HG03457 (cell line): ENCODE measurements around the gene CDH23.

Source experiments
- ATAC-seq: cut with Tn5 transposase; IDR thresholded peaks from one replicate; pipeline ENCODE4 v1.9.1; 2021; ENCODE audit warnings: moderate number of reproducible peaks; ENCODE audit not compliant: unreplicated experiment

The CDH23 gene

DNA sequence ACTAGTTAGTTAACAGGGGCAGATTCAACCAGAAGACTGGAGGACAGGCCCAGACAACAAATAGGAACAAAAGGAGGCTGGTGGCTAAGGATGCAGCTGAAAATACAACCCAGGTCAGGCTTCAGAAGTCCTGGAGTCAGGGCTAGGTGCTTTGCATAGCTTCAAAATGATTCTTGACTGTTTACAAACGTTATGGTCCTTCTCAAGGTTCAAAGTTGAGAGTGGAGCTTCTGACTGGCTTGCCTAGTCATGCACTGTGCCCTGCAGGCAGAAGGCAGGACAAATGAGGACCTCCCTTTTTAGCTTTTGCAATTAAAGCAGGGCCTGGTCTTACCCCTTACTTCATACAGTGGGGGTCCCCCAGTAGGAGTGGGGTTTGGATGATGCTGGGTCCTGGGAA lies 4.4 kb upstream of the CDH23 start:
- ATAC-seq = no peak

DNA sequence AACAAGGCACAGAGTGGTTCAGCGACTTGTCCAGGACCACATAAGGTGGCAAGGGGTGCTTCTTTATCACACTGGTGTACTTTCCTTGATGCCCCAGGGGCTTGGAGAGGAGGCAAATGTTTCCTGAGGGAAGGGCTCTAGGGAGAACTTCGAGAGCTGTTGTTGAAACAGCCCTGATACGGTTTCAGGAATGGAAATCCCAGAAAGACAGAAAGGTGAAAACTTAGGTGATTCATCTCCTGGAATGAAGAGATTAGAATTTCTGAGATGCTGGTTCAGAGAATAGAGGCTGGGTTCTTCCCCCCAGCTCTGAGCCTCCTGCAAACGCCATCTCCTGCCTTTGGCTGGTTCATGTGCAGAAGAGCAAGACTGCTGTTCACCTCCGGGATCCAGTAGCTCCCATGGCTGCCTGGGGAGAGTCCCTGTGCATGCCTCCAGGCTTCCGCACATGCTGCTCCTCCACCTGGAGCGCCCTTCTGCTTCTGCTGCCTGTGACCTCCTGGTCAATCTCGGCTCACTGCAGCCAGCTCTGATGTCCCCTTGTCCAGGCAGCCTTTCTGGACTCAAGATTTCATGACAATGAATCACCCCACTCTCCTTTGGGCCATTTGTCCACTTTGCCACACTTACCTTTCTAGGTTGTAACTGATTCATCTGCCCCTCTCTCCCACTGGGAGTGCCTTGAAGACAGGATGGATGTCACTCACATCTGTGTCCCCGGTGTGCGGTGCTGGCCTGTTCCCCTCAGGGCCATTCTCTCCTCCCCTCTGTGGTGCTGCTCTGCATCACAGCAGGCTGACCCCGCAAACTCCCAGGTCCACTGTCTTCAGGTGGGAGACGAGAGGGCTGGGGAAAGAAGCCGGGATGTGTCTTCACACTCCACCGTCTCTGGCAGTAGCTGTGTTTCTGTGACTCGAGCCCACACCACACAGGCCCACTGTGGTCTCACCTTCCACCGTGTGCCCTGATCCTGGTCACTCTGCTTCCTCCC lies 3.6 kb upstream of the CDH23 start:
- no peak for ATAC-seq

DNA sequence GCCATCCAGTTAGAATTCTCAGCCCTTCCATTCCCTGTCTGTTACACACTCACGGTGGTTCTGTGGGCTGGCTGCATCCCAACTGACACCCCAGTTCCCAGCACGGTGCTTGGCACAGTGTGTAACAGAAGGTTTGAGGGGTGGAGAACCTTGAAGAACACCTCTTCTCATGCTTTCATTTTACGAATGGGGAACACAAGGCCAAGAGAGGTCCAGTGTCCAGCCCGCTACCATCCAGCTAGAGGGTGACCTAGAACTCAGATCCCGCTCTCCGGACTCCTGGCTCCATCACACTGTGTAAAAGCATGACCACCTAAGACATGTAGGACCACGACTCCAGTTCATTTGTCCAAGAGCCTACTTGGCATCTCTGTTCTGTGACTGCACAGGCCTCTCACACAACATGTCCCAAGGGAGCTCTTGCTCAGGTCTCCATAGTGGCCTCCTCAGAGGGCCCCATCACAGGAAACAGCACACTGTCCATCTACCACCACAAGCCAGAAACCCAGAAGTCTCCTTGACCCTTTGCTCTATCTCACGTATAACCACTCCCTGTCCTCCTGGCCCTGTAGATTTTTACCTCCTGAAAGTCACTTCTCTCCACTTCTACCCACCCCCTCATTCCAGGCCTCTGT lies 2.8 kb upstream of the CDH23 start:
- ATAC-seq = no peak

DNA sequence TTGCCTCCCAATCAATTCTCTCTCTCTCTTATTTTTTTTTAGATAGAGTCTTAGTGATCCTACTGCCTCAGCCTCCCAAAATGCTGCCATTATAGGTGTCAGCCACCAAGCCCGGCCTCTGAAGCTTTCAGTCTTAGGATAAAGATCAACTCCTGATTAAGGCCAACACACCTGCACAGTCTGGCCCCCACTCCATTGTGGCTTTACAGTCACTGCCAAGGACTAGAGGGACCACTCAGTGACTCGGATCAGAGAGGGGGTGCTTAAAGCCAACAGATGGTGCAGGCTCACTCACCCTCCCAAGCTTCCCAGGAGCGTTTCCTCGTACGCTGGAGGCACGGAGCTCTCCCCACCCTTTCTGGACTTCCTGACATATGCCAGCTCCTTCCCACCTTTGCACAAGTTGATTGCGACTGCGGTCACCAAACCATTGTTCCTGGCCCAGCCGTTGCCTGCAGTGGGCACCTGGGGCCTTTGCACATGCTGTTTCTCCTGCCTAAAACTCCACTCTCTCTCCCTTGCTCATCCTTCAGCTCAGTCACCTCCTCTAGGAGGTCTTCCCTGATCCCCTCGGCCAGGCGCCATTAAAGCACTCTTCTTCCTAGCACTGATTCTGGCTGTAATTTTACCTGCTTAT lies 1.7 kb upstream of the CDH23 start:
- no peak for ATAC-seq

DNA sequence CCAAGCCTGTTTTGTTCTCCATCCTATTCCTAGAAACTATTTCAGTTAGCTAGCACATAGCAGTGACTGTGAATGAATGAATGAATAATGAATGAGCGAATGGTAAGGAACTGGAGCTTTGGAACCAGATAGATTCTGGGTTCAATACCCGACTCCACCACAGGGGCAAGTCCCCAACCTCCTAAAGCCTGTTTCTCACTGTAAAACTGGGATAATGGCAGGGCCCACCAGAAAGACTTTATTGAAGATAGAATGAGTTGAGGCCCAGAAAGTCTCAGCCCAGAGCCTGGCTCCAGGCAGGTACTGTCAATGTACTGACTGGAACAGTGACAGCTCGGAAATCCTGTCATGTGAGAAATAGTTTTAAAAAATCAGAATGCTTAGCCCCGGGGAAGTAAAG lies 1.1 kb upstream of the CDH23 start:
- ATAC-seq = no peak

DNA sequence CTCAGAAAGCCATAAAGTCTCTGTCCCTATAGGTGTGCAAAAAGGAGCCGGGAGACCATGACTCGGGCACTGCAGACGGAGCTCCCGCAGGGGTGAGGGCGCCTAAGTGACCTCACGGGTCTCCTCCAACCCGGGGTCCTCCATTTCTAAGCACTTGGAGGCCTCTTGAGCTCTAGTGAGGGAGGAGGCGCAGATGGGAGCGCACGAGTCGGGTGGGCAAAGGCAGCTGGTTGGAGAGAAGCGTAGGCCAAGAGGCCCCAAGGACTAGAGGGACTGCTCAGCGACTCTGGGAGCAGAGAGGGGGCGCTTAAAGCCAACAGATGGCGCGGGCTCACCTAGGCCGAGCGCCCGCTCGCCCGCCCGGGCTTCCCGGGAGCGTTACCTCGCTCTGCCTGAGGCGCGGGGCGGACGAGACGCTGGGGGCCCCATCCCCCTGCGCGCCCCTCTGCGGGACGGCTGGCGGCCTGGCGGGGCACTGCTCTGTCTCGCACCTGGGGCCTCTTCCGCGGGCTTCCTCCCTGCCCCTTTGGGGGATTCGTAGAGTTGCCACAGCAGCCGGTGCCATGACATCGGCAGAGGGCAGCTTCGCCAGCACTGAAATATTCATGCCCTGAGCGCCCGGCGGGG lies 523 bp upstream of the CDH23 start:
- no peak for ATAC-seq

DNA sequence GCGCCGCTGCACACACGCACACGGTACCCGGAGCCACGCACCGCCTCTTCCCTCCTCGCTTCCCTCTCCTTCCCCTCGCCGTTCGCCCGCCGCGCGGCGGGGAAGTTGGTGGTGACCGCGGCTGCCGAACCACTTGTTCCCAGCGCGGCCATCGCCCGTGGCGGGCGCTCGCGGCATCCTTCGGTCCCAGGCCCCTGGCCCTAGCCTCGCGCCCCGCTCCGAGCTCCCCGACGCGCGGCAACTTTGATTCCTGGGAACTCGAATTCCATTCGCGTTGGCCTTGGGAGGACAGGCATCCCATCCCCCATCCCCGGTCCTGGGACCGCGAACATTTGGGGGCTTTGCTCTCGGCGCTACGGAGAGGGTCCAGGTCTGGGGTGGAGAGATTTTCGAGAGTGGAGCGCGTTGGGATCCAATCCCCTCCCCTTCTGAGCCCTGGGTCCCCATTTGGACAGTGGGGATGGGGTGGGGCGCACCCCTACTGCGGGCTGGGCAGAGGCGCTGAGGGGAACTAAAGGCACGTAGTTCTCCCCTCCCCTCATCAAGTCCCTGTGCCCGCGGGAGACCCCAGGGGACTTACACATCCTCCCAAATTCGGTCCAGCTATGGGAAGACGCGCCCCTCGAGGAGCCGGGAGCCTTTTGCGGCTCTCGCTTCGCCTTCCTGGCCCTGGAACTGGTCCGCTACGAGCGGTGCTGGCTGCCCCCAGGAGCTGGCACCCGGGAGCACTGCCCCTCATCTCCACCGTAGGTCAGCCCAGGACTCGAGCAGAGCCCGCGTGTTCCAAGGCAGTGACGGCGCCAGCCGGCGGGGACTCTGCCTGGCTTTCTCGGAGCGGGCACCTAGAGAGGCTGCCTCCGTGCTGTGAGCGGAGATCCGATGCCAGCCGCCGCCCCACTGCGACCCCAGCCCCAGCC lies 834 bp downstream of the CDH23 start:
- ATAC-seq = no peak

DNA sequence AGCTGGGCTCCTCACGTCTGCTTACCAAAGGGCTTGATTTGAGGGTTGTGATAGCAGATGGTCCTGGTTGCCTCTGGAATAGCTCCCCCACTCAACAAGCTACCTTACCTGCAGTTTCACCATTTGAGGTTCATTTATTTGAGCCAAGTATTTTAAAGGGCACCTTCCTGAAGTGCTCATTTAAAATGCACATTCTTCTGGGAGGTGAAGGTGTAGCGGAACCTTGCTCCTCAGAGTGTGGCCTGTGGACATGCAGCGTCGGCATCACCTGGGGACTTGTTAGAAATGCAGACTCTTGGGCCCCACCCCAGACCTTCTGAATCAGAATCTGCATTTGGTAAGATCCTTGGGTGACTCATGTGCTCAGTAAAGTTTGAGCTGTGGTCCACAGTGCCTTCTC lies 2.3 kb downstream of the CDH23 start:
- ATAC-seq = no peak

DNA sequence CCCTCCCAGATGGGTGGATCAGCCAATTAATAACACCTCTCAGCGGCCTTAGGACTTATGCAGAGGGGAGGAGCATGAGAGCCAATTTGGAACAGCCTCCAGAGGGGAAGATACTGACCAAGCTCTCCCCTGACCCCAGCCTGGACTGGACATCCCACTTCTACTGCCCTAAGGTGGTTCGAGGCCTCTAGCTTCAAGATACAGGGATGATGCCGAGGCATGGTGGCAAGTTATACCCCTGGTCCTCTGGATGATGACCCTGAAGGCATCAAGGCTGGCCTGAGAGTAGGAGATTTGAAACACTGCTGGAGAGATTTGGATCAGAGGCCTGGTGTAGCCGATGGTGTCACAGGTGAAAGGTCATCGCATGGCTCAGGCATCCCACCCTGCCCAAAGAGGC lies 3.2 kb downstream of the CDH23 start:
- ATAC-seq = no peak

DNA sequence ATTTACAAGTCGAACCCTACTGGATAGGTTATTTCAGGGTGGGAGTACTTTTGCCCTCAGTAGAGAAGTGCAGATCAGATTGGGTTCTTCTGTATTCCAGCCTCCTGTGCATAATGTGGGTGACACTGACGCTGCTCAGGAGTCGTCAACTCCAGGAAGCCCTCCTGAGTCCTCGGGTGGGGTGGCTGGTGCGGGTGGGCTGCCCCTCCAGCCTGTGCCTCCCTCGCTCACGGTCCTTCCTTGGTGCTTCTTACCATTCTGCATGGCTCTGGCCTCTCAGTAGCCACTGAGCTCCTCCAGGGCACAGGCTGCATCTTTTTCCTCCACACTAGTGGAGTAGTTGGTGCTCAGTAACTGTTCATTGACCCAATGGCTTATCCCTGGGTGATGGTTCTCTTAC lies 4.3 kb downstream of the CDH23 start:
- ATAC-seq = no peak

DNA sequence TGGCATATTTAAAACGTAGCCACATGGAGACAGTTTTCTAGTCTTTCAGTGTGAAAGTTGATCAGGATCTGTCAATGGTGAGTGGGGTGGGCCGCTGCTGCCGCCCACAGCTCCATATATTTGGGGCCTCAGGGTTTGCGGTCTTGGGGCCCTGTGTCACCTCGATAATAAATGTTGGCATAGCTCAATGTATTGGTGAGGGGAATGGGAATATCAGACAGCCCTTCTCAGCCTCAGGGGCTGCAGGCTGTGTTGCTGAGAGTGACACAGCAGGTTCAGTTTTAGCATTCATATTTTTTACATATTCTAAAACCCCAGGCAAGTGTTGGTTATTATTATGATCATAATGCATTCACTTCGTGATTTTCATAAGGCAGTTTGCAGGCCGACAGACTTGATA lies 5.3 kb downstream of the CDH23 start:
- ATAC-seq = no peak

DNA sequence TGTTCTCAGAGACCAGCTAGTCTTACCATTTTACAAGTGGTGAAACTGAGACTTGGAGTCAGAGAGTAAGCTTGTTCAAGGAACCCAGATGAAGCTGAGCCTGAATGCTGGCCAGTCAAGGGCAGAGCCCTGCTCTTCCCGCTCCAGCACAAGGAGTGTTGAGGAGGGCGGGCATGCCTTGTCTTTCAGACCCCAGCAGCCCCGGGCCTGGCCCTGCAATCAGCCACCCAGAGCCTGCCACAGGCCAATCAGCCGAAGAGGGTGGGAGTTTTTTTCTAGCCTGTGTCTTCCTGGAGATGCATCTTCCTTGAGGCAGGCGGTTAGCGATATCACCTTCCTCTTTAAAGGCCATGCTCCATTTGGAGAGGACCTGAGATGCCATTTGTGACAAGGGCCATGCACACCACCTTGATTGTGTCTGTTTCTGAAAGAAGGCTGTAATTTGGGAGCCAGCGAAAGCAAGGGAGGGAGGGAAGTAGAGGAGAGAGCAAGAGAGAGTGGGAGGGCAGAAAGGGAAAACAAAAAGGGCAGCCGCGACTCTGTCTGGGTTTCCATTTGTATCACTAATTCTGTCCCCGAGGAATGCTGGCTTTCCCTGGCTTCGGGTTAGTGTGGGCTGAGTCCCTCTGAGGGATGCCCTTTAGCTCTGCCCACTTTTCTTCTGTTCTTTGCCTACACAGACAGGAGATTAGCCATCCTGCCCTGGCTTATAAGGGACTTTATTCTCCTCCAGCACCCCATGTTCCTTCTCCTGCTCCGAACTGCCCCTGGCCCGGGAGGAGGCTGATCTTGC lies 8.0 kb downstream of the CDH23 start:
- ATAC-seq = no peak

DNA sequence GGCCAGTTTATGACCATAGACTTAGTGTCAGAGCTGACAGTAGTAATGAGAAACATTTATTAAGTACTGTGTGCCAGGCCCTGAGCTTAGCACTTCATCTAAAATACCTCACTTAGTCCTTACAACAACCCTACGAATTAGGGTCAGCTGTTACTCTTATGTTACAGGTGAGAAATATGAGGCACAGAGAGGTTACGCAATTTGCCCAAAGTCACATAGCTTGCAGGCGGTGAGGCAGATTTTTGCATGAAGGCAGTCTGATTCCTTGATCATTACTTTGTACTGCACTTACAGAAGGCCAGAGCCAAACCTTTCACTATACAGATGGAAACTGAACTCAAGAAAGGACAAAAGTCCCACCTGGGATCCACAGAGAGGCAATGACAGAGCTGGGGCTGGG lies 10.2 kb downstream of the CDH23 start:
- ATAC-seq = no peak

DNA sequence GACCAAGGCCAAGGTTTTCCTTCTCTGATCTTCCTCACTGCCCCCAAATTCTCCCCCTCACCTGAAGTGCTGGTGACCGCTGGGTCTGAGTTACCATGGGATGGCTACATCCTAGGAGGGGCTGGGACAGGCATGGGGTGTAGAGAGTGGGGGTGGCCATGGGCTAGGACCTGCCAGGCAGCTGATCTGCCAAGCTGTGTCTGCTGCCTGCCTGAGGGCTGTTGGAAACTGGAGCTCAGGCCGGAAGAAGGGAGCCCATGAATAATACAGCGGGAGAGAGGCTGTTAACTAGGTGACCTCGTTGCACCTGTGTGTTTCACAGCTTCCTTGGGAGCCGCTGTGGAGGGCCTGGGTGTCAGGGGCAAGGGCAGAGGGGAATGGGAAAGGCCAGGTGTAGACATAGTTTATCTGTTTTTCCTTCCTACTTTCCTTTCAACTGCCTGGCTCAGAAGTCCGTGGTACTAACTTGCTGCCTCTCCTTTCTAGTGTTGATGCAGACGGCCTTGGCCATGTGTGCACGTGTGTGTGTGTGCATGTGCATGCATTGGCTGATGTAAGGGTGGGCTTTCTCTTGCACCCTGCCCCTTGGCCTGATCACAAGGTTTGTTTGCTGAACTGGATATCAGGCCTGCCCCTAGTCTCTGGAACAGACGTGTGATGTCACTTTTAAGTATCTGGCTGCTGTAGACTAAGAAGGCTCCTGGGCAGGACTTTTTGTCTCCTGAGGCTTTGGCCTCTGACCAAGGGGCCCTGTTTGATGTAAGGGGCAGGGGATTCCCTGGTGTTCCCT lies 11.9 kb downstream of the CDH23 start:
- no peak for ATAC-seq

DNA sequence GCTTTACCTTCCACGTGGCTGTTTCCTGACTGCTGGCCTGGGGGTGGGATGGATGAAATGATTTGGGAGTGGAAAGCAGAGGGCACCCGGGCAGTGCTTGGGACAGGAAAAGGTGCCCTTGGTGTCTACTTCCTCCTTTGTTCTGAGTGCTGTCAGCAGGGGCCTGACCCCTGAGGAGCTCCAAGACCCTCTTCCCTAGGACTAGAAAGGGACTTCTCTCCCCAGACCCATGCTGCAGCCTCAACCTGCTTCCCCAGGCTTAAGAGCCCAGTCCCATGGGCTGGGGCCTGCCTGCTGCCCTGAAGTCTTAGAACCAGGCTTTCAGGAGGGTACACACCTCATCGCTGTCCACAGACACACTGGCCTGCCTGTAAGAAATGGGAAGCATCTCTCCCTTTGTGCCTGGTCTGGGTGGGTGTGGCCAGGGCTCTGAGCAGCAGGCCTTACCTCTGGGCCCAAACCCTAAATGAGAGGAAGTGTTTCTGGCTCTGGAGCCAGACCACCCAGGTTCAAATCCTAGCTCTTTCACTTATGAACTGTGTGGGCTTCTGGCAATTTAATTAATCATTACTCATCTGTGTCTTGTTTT lies 12.9 kb downstream of the CDH23 start:
- ATAC-seq = no peak

DNA sequence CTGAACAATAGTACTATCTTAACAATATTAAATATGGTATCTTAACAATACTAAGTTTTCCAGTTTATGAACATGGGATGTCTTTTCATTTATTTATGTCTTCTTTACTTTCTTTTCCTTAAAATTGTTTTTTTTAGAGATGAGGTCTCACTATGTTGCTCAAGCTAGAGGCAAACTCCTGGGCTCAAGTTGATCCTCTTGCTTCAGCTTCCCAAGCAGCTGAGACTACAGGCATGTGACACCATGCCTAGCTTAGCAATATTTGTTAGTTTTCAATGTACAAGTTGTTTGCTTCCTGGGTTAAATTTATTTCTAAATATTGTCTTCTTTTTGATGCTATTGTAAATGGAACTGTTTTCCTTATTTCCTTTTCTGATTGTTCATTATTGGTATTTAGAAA lies 16.9 kb downstream of the CDH23 start:
- no peak for ATAC-seq

DNA sequence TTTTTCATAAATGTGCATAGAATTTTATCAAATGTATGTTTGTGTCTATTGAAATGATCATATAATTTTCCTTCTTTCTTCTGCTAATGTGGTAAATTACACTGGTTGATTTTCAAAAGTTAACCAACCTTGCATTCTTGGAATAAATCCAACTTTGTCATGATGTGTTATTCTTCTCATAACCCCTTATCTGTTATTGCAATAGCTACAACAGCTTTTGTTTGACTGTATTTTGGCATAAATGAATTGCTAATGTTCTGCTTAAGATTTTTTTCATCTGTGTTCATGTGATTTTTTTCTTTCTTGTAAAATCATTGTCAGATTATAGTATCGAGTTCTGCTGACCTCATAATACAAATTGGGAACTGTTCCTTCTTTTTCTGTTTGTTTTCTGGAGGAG lies 17.6 kb downstream of the CDH23 start:
- ATAC-seq = no peak

DNA sequence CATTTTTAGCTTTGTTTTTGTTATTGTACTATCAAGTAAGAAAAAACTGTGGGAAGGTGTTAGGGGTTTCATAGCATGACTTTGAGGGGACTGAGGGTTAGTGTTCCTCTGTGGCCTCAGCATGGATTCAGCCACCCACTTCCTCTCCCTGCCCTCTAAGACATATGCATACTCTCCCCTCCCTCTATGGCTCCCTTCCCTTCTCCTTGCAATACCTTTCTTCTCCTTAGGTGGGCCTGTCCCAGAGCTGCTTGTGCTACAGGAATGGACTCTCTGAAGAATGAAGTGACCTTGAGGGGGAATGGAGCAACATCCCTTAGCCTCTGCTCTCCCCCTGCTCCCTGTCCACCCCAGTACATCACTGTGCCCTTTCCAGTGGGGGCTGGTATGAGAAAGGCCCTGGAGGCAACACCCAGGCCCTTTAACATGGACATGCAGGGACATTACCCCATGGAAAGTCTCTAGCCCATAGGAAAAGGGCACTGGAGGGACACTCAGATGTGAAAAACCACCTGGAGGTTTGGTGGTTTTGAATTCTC lies 22.4 kb downstream of the CDH23 start:
- no peak for ATAC-seq
